22Rv1 (cell line): ENCODE measurements around the gene LGI4.

Experiments used
- CTCF ChIP-seq: fragments of 450-650 bp; IDR thresholded peaks from 2 replicates; pipeline ENCODE4 v1.5.1; 2017; ENCODE audit warnings: mild to moderate bottlenecking
- ZFX ChIP-seq: fragments of 450-650 bp; IDR thresholded peaks from 2 replicates; pipeline ENCODE4 v1.6.1; 2017; ENCODE audit warnings: antibody characterized with exemption, borderline replicate concordance

GRCh38 chr19:35170359-35171061, 35.7 kb upstream of the LGI4 start:
- no peak for TF ChIP-seq CTCF
- no peak for TF ChIP-seq ZFX
